MV-4-11 (cell line): ENCODE measurements around the gene AK8.

Source experiments
- DNase-seq: peaks from one replicate; lab custom pipeline; 2025; lab: John Stamatoyannopoulos, UW

AK8 gene

GRCh38 chr9:132887181-132888120 lies 9.4 kb upstream of the AK8 start:
- no peak for DNase-seq

DNA sequence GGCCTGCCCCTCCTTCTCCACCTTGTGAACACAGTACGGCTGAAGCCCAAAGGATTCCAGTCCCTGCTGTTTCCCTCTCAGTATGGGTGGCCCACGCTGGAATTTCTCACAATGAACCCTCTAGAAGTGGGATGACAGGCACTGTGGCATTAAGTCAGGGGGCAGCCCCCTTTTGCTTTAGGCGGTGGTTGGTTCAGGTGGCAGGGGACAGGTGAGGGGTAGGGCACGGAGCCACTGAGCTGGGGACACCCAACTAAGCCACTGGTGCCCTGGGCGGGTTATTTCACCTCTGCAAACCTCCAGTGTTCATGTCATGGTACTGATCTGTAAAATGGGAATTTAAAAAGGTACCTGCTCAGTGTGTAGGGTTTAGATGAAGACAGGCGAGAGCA lies 8.2 kb upstream of the AK8 start:
- no peak for DNase-seq

- DNase-seq: no peak
Measured at GRCh38 chr9:132885720-132886333, 7.7 kb upstream of the AK8 start.

GRCh38 chr9:132883349-132884294 lies 5.5 kb upstream of the AK8 start:
- no peak for DNase-seq

DNA sequence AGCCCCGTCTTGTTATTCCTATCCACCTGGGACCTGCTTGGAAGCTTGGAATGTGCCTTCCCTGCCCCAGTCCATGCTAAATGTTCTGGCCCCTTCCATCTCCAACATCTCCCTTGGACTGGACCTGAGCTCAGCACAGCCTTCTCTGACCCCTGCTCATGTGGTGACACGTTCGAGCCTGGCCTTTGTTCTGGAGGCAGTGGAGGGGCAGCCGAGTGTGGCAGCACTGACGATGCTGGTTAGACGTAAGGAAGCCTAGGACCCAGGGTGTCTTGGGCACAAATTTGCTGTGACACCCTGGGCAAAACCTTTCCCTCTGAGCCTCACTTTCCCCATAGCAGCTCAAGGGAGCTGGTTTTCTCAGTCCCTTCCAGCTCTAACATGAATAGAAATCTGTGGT lies 4.5 kb upstream of the AK8 start:
- no peak for DNase-seq

DNA sequence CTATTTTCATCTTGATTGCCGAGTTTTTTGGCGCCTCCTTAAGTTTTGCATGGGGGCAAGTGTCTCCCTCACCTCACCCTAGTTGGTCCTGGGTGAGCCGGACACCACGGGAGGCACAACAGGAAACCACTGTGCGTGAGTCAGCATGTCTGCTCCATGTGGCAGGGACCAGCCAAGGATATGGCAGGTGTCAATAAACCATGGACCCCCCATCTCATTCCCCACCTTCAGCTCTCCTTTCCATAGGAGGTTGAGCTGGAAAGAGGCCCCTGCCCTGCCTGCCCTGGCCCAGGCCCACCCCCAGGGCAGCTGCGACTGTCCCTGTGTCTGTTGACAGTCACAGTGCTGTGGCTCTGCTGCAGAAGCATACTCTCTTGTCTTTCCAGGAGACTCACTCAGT lies 3.7 kb upstream of the AK8 start:
- no peak for DNase-seq

GRCh38 chr9:132880324-132880661 lies 2.2 kb upstream of the AK8 start:
- DNase-seq: no peak

- peak; percentile 13 for DNase-seq
Measured at GRCh38 chr9:132879457-132880323, 1.6 kb upstream of the AK8 start.

DNA sequence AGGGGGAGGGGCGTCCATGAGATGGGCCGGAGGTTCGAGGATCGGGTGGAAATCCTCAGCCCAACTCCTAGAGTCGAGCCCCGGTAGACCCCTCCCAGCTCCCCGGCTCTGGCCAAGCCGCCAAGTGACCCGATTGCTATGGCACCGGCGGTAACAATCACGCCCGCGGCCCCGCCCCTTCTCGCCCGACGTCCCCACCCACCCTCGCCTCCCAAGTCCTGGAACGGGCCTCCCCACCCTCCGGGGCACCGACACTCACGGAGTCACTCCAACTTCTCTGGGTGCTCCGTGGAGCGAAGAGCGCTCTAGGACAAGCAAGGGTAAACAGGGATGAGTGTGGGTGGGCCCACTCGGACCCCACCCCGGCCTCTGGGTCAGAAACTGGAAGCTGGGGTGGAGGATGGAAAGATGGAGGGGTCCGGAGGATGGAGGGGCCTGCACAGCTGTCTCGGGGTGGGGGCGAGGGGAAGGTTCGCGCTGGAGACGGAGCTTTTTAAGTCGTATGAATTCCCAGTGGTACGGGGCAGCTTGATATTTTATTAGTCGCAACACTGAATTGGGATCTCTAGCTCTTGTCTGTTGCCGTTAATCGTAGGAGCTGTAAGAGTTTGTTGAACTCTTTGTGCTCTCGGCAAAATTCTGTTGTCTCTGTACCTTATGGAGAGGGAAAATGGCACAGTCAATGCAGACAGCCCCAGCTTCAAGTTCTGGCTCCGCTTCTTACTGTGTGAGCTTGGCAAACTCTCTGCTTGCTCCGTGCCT lies 792 bp upstream of the AK8 start, which contains the start of gene SPACA9:
Gene SPACA9, plus strand, starts transcription at position 204 of the 762 bp plus-strand sequence. CDS start 5,050 bp downstream, outside the sequence.
- no peak for DNase-seq

DNA sequence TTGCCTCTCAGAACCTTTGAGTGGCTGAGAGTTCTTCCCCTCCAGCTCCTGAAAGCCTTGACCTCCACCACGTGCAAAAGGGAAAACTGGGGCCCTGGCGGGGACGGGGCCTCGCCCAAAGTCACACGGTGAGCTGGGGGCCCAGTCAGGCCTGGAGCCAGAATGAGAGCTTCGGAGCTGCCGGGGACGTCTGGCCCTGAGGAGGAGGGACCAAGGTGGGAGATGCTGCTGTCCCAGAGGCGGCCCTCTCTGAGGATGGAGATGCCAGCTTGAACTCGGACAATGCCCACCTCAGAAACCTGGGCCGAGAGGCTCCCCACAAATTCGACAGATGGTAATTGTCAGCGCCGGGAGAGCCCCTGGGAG lies 643 bp downstream of the AK8 start:
- no peak for DNase-seq

DNA sequence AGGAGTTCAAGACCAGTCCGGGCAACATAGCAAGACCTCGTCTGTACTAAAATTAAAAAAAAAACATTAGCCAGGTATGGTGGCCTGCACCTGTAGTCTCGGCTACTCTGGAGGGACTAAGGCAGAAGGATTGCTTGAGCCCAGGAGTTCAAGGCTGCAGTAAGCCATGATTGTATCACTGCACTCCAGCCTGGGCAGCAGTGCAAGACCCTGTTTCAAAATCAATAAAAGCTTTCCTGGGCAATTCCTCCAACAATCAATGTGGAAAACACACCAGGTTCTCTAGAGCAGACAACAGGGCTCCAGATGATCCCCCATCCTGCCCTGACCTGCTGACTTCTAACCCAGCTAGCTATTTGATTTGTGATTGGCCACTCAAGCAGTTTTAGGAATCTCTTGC lies 1.2 kb downstream of the AK8 start:
- no peak for DNase-seq

DNA sequence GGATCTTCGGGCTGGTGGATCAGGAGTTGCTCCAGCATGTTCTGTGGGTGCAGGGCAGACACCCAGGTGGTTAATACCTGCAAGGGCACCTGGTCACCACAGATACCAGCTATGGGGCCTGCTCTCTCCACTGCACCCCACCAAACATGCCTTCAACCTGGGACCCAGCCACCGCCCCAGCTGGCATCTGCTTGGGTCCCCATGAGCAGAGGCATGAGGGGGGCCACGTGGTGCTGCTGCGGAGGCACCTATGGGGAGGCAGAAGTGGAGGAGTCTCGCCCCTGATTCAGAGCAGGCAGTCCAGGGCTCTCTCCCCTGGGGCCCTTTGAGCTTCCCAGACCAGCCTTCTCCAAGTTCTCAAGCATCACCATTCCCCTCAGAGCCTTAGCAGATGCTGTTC lies 2.9 kb downstream of the AK8 start:
- no peak for DNase-seq

DNA sequence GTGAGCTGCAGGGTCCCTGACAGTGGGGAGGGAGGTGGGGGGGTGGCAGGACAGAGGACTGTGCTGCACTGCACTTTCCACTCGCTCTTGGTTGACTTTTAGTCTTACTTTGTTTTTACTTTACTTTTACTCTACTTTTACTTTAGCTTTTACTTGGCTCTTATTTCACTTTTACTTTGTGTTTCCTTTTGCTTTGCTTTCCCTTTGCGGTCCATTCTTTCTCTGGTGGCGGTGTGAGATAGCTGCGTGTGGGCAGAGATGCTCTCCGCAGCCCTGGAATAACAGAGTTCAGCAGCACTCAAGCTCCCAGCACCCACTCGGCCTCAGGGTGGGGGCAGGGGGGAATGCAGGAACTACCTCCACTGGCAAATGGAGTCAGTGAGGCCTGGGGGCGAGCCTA lies 4.7 kb downstream of the AK8 start:
- no peak for DNase-seq

- no peak for DNase-seq
Measured at GRCh38 chr9:132869266-132869665, 8.8 kb downstream of the AK8 start.

- DNase-seq: no peak
Measured at GRCh38 chr9:132866898-132867297, 11.2 kb downstream of the AK8 start.

GRCh38 chr9:132864691-132865090 lies 13.4 kb downstream of the AK8 start:
- DNase-seq: no peak

- DNase-seq: no peak
Measured at GRCh38 chr9:132864277-132864676, 13.8 kb downstream of the AK8 start.

- no peak for DNase-seq
Measured at GRCh38 chr9:132863096-132863495, 15.0 kb downstream of the AK8 start.

DNA sequence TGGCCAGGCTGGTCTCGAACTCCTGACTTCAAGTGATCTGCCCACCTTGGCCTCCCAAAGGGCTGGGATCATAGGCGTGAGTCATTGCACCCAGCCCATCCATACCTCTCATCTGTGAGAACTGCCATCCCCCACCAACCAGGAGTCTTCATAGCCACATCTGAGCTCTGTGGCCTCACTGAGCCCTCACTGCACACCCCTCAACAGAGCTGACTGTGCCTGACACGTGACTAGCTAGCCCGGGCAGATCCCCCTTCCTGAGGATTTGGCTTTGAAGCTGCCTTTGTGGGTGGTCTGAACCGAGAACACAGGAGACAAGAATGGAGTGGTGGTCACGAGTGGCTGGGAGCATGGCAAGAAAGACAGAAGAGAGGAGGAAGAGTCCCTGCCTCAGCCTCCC lies 15.6 kb downstream of the AK8 start:
- no peak for DNase-seq

- no peak for DNase-seq
Measured at GRCh38 chr9:132861666-132862065, 16.4 kb downstream of the AK8 start.

- no peak for DNase-seq
Measured at GRCh38 chr9:132858751-132859150, 19.3 kb downstream of the AK8 start.
